NCI-H1694 (cell line): ENCODE data around the gene NOX4.
"Not testable (repeated sequence)": the region's sequence is repeated elsewhere in the genome, so short reads cannot be mapped to it uniquely, and the experiment has no call there.

ENCODE experiments used
- DNase-seq: peaks from one replicate; lab custom pipeline; 2025; lab: John Stamatoyannopoulos, UW

The NOX4 gene

DNA sequence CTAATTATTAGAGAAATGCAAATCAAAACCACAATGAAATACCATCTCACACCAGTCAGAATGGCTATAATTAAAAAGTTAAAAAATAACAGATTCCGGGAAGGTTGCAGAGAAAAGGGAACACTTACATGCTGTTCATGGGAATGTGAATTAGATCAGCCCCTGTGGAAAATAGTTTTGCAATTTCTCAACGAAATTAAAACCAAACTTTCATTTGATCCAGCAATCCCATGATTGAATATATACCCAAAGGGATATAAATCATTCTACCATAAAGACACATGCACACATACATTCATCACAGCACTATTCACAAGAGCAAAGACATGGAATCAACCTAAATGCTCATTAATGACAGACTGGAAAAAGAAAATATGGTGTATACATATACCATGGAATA, 32.5 kb downstream of the NOX4 start:
- DNase-seq, result no peak

DNA sequence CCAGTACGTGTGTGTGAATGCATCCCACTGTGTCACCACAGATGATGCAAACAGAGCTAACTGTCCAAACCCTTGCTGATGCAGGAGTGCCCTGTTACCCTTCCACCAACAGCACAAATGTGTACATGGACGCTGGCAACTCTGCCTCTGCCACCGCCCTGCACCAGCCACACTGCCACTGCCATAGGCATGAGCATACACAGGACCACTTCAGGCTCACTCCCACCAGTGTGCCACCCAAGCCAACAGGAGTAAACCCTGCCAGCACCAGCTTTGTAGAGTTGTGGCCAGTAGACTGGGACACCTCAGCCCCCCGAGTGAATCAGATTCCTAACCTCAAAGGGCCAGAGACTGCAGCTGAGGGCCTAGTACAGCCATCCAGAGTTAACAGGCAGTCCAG, 34.0 kb downstream of the NOX4 start:
- no peak for DNase-seq

DNA sequence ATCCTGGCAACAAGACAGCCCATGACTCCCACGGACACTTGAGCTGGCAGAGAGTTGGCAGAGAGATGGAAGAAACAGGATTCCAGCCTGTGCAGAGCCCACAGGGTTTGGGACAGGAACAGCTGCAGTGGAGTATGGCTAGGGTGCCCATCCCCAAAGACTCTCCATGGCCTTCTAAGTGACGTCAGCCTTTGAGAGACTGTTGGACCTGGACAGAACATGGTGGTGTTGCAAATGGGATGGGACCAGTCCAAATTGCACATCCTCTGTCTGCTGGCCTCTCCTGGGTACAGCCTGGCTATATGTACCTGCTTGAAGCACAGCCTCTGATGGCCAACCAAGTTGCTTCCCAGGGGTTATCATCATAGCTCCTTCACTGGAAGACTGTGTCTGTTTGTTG, 34.5 kb downstream of the NOX4 start:
- DNase-seq, result no peak

DNA sequence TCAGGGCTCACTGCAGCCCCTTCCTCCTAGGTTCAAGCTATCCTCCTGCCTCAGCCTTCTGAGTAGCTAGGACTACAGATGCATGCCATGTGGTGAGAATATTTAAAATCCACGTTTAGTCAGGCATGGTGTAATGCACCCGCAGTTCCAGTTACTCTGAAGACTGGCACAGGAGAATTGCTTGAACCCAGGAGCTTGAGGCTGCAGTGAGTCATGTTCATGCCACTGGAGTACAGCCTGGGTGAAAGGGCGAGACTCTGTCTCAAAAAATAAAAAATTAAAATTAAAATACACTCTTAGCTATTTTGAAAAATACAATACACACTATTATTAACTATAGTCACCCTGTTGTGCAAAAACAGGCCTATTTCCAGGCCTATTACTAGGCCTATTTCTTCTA, 38.4 kb downstream of the NOX4 start:
- DNase-seq, result no peak

DNA sequence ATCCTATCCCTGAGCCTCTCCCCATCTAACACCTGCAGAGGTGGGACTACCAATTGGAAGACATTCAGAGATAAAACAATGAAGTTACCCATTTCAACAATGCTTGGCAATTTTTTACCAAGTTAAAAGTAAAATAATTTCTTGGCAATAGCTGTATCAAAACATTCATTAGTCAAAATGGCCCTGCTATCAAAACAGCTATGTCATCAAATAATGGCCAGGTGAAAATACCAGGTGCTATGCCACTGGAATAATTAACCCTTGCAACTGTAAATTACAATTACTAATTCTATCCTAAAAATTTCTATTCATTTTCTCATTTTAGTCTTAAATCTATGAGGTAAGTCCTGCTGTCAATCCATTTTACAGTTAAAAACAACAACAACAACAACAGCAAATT, 43.3 kb downstream of the NOX4 start:
- no peak for DNase-seq

DNA sequence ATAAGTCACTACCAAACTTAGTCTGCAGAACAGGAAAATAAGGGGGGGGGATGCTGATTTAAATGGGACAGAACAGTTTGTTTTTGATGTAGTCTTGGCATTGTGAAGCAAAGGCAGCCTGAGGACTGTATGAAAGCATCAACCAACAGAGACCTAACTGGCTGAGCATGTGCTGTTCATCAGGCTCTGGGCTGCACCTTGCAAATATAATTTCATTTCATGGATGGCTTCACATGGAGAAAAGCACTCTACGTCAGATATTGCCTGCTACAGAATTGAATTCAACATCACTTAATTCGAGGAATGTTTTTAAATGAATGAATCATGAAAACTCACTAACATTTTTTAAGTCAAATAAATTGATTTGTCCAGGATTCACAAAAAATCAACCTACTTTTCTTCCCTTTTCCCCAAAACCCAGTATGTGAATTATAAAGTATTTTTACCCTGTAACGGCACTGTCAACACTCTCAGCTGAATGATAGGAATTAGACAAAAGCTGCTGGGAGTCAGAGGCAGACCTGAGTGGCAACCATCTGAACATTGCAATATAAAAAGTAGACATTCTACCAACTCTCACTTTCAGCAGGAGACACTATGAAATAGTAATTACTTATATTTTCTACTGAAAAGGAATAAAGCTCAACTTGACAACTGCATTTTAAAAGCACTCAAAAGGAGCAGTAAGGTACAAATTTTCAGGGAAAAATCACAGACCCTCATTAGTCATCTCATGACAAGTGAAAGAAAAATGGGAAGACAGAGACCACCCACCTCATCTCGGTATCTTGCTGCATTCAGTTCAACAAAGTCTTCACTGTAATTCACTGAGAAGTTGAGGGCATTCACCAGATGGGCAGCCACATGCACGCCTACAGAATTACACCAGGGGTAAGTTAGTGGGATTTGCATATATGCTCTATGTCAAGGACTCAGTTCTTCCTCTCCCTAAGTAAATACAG, 47.5 kb downstream of the NOX4 start:
- DNase-seq, result no peak

DNA sequence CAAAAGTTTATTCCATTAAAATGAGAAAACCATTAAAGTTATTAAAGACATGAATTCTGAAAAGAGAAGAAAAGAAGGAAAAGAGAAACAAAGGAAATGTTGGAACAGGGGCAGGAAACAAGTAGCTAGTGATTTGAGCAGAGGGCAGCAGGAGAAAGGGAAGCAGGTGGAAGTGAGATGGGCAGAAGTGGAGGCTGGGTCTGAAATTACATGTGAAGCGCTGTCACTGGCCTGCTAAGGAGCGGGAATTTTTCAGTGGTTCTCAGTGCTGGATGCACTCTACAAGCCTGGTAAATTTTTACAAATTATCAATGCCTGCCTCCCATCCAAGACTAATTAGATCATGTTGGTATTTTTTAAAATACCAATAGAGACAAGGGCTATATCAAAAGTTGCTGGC, 48.4 kb downstream of the NOX4 start:
- no peak for DNase-seq

DNA sequence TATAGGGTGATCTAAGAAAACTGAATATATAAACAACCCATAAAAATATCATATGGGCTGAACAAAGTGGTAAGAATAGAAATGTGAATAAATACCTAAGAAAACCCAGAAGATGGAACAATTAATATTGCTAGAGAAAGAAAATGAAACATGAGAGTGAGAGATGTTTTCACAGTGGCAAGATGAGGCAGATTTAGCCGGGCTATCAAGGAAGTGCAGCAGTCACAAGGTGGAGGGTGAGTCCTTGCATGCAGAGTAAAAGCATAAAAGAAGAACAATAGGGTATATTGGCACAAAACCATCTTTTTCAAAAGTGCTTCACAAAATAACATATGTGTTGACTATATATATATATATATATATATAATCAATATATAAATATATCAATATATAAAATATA, 49.6 kb downstream of the NOX4 start:
- DNase-seq, result no peak

DNA sequence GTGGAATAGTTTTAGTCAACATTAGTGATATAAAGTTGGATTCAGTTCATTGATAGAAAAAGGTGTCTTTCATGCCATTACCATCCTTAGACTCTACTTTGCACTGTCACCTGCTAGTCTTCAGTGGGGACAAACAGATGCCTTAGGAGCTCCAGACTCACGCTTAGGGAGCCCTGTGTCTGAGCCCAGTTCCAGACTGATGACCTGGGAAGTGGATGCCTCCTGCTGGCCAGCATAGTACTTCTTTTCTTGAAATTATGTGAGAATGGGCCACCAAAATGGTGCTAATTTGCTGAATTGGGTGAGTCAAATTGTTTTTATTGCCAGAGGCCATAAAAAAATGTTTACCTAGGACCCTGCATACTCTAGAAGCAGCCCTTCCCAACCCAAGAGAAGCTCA, 53.9 kb downstream of the NOX4 start:
- no peak for DNase-seq

DNA sequence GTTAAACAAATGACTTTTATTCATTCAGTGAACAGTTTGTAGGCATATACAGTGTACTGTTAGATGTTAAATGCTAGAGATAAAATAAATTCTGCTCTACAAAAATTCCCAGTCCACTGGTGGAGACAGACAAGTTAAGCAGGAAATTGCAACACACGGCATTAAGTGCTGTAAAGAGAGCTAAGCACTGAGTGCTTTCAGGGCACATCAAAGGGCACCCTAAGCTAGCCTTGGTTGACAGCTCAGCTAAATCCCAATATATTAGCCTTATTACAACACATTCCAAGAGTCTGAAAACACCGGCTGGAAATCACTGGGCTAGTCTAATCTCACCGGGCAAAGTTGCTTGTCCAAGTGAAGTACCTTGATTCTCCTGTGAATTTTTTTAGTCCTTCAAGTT, 55.1 kb downstream of the NOX4 start:
- DNase-seq, result no peak

DNA sequence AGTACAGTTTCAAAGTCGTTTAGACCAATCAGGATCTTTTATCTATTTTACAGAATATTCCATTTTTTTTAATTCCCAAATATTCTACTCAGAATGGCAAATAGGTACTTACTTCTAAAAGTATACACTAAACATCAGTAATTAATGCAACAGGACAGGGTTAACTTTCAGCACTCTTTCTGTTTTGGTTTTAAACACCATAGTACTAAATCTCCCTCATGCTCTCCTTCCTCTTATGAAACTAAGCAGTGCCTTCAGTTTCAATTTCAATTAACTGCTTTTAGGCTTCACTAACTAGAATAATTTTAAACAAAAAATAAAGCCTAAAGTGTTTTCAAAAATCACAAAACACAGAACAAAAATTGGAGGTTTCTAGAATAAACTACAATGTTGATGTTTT, 57.9 kb downstream of the NOX4 start:
- no peak for DNase-seq

DNA sequence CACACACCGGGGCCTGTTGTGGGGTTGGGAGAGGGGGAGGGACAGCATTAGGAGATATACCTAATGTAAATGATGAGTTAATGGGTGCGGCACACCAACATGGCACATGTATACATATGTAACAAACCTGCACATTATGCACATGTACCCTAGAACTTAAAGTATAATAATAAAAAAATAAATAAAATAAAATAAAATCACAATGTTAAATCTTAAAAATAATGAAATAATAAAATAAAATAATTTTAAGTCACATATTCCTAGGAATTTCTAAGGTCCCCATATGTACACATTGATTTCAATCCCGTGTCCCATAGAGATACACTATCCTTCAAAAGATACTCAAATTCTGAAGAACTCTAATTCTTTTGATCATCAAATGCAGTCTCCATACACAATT, 59.0 kb downstream of the NOX4 start:
- DNase-seq, result not testable (repeated sequence)

DNA sequence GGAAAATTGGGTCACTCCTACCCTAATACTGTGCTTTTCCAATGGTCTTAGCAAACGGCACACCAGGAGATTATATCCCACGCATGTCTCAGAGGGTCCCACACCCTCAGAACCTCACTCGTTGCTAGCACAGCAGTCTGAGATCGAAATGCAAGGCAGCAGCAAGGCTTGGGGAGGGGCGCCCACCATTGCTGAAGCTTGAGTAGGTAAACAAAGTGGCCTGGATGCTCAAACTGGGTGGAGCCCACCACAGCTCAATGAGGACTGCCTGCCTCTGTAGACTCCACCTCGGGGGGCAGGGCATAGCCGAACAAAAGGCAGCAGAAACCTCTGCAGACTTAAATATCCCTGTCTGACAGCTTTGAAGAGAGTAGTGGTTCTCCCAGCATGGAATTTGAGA, 64.7 kb downstream of the NOX4 start:
- not testable (repeated sequence) for DNase-seq

DNA sequence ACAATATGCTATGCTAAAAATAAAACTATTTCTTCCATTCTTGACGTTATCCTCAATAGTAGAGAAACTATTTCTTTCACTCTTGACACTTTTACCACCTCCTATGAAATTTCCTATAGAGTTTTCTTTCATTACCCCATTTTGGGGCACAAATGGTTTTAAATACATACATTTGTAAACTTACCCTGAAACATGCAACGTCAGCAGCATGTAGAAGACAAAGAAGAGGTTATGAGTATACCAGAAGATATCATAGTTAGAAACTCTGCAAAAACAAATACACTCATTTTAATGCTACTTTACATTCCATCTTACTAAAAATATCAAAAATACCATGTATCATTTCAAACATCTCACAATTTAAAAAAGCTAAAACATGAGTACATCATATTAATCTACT, 69.5 kb downstream of the NOX4 start:
- DNase-seq, result no peak

DNA sequence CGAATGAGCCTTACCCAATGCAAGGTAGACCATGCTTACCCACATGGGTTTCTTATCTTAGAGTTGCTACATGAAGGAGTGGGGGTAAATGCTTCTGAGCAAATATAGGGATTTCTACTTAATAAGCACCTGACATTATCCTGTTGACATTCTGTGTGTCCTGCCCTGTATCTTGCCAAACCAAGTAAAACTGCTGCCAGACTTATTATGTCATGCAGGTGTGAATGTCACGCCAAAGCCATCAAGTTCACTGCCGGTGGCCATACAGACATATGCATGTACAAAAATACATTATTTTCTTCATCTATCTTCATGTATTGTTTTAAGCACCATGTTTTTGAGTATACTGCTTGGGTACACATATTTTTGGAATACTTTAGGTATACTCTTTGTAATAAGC, 70.2 kb downstream of the NOX4 start:
- no peak for DNase-seq

DNA sequence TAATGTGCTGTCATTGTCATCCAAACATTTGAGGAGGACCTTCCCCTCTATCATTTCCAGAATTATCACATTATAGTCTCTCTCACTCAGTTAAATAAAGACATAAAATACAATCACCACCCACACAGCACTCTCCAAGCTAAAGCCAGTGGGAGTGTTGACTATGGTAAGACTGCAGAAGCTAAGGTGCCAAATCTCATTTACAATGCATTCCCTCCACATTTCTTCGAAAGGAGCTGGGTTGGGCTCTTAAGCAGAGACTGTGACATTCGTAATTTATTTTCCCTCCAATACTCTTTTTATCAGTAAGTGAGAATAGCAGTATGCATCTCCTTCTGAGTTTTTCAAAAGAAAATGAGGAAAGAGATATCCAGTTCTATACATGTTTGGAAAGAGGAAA, 74.2 kb downstream of the NOX4 start:
- no peak for DNase-seq

DNA sequence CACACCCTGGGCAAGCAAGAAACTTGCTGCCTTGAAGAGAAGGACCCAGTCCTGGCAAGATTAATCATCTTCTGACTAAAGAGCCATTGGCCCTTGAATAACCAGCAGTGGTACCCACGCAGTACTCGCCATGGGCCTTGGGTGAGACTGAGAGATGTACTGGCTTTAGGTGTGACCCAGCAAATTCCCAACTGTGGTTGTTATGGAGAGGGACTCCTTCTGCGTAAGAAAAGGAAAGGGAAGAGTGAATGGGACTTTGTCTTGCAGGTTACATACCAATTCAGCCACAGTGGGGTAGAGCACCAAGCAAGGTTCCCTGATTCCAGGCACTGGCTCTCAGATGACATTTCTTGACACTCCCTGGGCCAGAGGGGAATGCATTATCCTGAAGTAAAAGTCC, 80.1 kb downstream of the NOX4 start:
- not testable (repeated sequence) for DNase-seq

DNA sequence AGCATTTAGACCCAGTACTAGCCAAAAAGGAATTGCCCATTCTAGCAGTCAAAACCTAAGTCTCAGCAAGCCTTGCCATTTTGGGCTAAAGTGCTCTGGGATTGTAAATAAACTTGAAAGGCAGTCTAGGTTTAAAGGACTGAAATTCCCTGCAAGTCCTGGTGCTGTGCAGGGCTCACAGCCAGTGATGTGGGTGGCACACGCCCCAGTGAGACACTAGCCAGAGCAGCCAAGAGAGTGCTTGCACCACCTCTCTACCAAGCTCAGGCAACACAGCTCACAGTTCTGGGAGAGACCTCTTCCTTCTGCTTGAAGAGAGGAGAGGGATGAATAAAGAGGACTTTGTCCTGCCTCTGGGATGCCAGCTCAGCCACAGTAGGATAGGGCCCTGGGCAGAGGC, 80.5 kb downstream of the NOX4 start:
- DNase-seq, result not testable (repeated sequence)

DNA sequence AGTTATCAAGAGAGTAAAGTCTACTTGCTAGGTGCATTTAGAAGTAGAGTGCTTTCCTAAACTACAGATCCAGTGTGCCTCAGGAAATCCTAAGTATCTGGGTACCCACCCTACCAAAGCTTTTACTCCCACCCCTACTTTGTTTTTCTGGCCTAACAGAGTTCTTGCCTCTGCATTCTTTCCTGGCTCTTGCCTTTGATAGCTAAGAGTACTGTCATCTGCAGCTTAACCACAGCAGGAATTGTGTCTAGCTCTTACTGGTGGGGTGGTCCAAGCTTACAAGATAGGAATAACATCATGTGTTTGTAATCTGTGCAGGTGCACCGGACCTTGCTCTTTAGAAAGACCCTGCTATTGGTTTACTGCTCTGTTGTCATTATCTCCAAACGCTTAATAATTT, 82.7 kb downstream of the NOX4 start:
- not testable (repeated sequence) for DNase-seq

DNA sequence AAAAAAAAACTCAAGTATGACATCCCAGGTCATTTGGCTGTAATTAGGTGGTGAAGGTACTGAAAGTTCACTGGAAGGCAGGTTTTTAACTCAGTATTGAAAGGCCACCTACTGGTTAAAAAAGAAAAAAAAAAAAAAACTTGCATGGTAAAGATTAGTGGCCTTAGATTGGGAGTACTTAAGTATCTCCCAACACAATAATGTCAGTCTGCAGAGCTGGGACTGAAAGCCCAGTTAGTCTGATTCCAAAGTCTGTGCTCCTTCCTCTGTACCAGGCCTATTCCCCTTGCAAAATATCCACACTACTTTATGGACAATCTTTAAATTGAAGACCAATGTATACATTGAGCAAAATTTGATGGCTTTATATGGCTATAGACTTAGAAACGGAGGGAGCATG, 85.5 kb downstream of the NOX4 start:
- no peak for DNase-seq

DNA sequence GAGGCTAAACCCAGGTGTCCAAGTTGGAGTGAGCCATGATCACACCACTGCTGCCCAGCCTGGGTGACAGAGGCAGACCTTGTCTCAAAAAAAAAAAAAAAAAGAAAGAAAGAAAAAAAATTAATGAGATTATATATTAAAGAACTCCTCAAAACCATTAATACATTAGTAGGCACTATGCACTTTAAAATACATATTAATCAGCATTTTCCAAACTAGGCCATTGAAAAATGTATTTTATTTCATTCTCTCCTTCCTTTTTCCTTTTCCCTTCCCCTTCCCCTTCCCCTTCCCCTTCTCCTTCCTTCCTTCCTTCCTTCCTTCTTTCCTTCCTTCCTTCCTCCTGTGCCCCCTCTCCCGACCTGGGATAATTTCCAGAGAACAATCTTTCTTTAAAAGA, 99.5 kb downstream of the NOX4 start:
- not testable (repeated sequence) for DNase-seq

DNA sequence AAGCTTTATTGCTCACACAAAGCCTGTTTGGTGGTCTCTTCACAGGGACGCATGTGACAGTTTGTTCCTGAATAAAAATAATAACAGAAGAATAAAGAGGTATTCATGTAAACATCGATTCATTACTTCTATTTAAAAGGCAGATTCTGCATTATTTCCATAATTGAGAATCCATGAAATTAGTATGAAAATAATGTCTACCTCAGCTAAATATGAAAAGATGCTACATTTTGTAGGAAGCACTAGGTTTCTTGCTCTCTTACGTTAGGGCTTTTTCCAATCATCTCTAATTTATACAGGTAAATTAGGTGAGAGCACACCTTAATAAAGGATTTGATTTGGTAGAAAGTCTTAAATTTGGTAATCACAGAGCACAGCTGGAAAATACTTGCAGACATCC, 103.7 kb downstream of the NOX4 start:
- not testable (repeated sequence) for DNase-seq

DNA sequence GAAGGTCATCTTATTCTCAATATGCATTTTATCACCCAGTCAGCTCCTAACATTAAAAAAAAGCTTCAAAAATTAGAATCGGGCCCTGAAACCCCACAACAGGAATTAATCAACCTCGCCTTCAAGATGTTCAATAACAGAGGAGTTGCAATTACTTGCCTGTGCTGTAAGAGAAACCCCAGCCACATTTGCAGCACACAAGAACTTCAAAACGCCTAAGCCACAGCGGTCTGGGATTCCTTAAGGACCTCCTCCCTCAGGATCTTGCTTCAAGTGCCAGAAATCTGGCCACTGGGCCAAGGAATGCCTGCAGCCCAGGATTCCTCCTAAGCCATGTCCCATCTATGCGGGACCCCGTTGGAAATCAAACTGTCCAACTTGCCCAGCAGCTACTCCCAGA, 108.2 kb downstream of the NOX4 start:
- DNase-seq, result not testable (repeated sequence)

DNA sequence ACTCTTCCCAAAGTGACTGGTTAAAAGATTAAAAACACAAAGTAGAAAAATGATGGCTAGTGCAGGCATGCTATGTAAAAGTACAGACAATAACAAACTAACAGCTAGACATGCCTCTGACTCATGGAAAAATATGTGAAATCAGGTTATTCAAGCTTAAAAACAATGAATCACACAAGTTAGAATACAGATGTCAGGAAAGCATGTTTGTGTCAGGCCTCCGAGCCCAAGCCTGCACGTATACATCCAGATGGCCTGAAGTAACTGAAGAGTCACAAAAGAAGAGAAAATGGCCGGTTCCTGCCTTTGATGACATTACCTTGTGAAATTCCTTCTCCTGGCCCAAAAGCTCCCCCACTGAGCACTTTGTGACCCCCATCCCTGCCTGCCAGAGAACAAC, 110.1 kb downstream of the NOX4 start:
- no peak for DNase-seq
